Measurements from ENCODE around the gene RAPGEF2.

DNA sequence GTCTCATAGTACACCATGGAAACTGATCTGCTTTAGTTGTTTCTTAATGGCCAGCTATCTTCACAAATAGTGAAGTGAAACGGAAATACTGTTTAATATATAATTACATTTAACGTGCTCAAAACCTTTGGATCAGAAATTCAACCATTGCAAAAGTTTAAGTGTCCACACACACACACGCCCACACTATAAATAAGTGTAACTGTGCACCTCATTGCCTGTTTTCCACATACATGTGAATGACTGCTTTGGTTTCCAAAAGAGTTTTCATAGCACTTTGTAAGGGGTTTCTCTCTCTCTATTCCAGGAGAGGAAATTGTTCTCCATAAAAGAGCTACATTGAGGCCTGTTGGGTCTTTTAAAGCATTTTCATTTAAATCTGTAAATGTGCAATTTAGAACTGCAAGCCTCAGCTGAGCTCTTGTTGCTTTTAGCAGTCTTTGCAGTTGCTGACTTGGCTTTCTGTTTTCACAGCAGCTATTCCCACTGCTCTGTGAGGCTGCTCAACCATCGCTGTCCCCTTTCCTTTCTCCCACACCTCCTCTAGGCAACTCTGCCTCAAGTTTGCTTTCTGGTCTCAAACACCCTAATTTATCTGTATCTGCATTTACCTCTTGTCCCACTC lies 94.5 kb downstream of the RAPGEF2 start:
- TF ChIP-seq POLR2AphosphoS5 (IDR thresholded peaks at IDR 0.05; ENCODE audit: low read depth, low read length) (no peak), SIN3A (IDR thresholded peaks at IDR 0.05; ENCODE audit: borderline replicate concordance, insufficient read depth, low read depth, low read length) (no peak), TCF7L2 (IDR thresholded peaks at IDR 0.05; ENCODE audit: low read depth, low read length) (no peak)
- TF ChIP-seq, protein P1, sequence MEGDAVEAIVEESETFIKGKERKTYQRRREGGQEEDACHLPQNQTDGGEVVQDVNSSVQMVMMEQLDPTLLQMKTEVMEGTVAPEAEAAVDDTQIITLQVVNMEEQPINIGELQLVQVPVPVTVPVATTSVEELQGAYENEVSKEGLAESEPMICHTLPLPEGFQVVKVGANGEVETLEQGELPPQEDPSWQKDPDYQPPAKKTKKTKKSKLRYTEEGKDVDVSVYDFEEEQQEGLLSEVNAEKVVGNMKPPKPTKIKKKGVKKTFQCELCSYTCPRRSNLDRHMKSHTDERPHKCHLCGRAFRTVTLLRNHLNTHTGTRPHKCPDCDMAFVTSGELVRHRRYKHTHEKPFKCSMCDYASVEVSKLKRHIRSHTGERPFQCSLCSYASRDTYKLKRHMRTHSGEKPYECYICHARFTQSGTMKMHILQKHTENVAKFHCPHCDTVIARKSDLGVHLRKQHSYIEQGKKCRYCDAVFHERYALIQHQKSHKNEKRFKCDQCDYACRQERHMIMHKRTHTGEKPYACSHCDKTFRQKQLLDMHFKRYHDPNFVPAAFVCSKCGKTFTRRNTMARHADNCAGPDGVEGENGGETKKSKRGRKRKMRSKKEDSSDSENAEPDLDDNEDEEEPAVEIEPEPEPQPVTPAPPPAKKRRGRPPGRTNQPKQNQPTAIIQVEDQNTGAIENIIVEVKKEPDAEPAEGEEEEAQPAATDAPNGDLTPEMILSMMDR (IDR thresholded peaks at IDR 0.05), result no peak

Data from Panc1 (cell line).